Neural progenitor cell (in vitro differentiated cells): ENCODE data around the gene FCER2. TPM values are rescaled to one million over a fixed set of nuclear protein-coding genes. Genes with fewer than 3 reads are reported as not detected.

Experiments
- DNase-seq: peaks from one replicate; pipeline ENCODE4 v3.0.0-alpha.2; 2016; ENCODE audit warnings: low spot score
- H2AFZ ChIP-seq: fragments of 200-600 bp; sonication (generic); replicated peaks from 2 replicates; pipeline ENCODE4 v1.6.1; 2016; ENCODE audit warnings: antibody characterized with exemption
- H3F3A ChIP-seq: fragments of 200-600 bp; sonication (generic); 2 replicates; pipeline ENCODE4 v1.6.1; 2016; ENCODE audit warnings: antibody characterized with exemption, low read depth
- H3K27ac ChIP-seq: fragments of 200-600 bp; sonication (generic); 2 replicates; pipeline ENCODE4 v1.5.1; 2016; ENCODE audit warnings: mild to moderate bottlenecking
- H3K27me3 ChIP-seq: fragments of 200-600 bp; sonication (generic); 2 replicates; pipeline ENCODE4 v1.6.1; 2016; ENCODE audit warnings: mild to moderate bottlenecking, moderate library complexity
- H3K36me3 ChIP-seq: fragments of 200-600 bp; sonication (generic); 2 replicates; pipeline ENCODE4 v1.5.1; 2016
- H3K4me1 ChIP-seq: fragments of 200-600 bp; sonication (generic); 2 replicates; pipeline ENCODE4 v1.6.1; 2016; ENCODE audit warnings: mixed run types
- H3K4me2 ChIP-seq: fragments of 200-600 bp; sonication (generic); 2 replicates; pipeline ENCODE4 v1.6.1; 2016
- H3K4me3 ChIP-seq: fragments of 200-600 bp; sonication (generic); 2 replicates; pipeline ENCODE4 v1.5.1; 2016
- H3K79me2 ChIP-seq: fragments of 200-600 bp; sonication (generic); 2 replicates; pipeline ENCODE4 v1.6.1; 2016; ENCODE audit warnings: low read depth
- H3K9ac ChIP-seq: fragments of 200-600 bp; sonication (generic); 2 replicates; pipeline ENCODE4 v1.6.1; 2016
- H3K9me3 ChIP-seq: fragments of 200-600 bp; sonication (generic); 2 replicates; pipeline ENCODE4 v1.5.1; 2016; ENCODE audit warnings: low read depth
- H4K20me1 ChIP-seq: fragments of 200-600 bp; sonication (generic); 2 replicates; pipeline ENCODE4 v1.6.1; 2016; ENCODE audit warnings: low read depth
- H3K27ac Mint-ChIP-seq: 3 replicates; pipeline ENCODE4 v1.8.0; 2021; ENCODE audit warnings: mixed read lengths
- H3K27me3 Mint-ChIP-seq: 2 replicates; pipeline ENCODE4 v1.8.0; 2022; ENCODE audit warnings: low read depth, mild to moderate bottlenecking, inconsistent platforms, moderate library complexity, mixed read lengths; ENCODE audit not compliant: insufficient read depth
- H3K36me3 Mint-ChIP-seq: 3 replicates; pipeline ENCODE4 v1.8.0; 2021; ENCODE audit warnings: mixed read lengths
- H3K4me1 Mint-ChIP-seq: 3 replicates; pipeline ENCODE4 v1.8.0; 2021; ENCODE audit warnings: mixed read lengths
- H3K4me3 Mint-ChIP-seq: 3 replicates; pipeline ENCODE4 v1.8.0; 2021; ENCODE audit warnings: mild to moderate bottlenecking, moderate library complexity, mixed read lengths
- H3K9me3 Mint-ChIP-seq: 3 replicates; pipeline ENCODE4 v1.8.0; 2020; ENCODE audit warnings: mixed read lengths
- CTCF ChIP-seq: fragments of 200-600 bp; sonication (generic); IDR thresholded peaks from 2 replicates; pipeline ENCODE4 v1.5.1; 2017; ENCODE audit warnings: antibody characterized with exemption, mild to moderate bottlenecking
- EZH2 ChIP-seq: fragments of 200-600 bp; sonication (generic); IDR thresholded peaks from 2 replicates; pipeline ENCODE4 v1.6.1; 2017; ENCODE audit warnings: antibody characterized with exemption, mild to moderate bottlenecking, moderate library complexity
- EZH2phosphoT487 ChIP-seq: fragments of 200-600 bp; sonication (generic); IDR thresholded peaks from 2 replicates; pipeline ENCODE4 v1.6.1; 2017; ENCODE audit warnings: antibody characterized with exemption
- total RNA-seq: library from RNA; depleted of rRNA; stranded (reverse); fragments of >200 nt; gene quantifications from 2 replicates; pipeline ENCODE4 v1.2.3, GENCODE V29; 2015; ENCODE audit warnings: low replicate concordance

The FCER2 gene
- total RNA-seq, 1 donor from 2014 or later, result not detected

GRCh38 chr19:7638802-7639465 lies 63.0 kb downstream of the FCER2 start:
- H3K9me3 Mint-ChIP-seq, result peaks cover 2% of the 10 kb centered on the region
- H3K27ac Mint-ChIP-seq, result no peak overlapping the region
- no peaks in the 10 kb centered on the region for H3K4me1 ChIP-seq
- no peaks in the 10 kb centered on the region for H3K9me3 ChIP-seq
- no peaks in the 10 kb centered on the region for H4K20me1 ChIP-seq
- no peaks in the 10 kb centered on the region for H3K36me3 ChIP-seq
- no peak overlapping the region for H3K4me3 ChIP-seq
- no peak overlapping the region for H3K4me3 Mint-ChIP-seq
- H3K4me1 Mint-ChIP-seq, result no peaks in the 10 kb centered on the region
- no peak overlapping the region for H2AFZ ChIP-seq
- no peak overlapping the region for H3K4me2 ChIP-seq
- peaks cover 19% of the 10 kb centered on the region for H3K27me3 Mint-ChIP-seq
- DNase-seq, result no peak
- no peak overlapping the region for H3K9ac ChIP-seq
- TF ChIP-seq EZH2 (no peak), CTCF (no peak), EZH2phosphoT487 (no peak)
- peaks cover 22% of the 10 kb centered on the region for H3F3A ChIP-seq
- H3K36me3 Mint-ChIP-seq, result no peaks in the 10 kb centered on the region
- peaks cover 26% of the 10 kb centered on the region for H3K27me3 ChIP-seq
- H3K79me2 ChIP-seq, result no peaks in the 10 kb centered on the region
- H3K27ac ChIP-seq, result no peak overlapping the region

Other genes starting within 250 kb of the FCER2 start
- gene PEX11G, start 213.1 kb downstream of the FCER2 start, total RNA-seq, result 1.0 and 5.7 TPM in 2 replicates
- gene ZNF358, start 186.0 kb downstream of the FCER2 start, total RNA-seq, result 16.9 and 50.3 TPM in 2 replicates
- 6.6 and 7.1 TPM in 2 replicates for gene MCOLN1, start 179.5 kb downstream of the FCER2 start, total RNA-seq
- 25.5 and 78.9 TPM in 2 replicates for gene PNPLA6, start 166.4 kb downstream of the FCER2 start, total RNA-seq
- 2.7 and 15.6 TPM in 2 replicates for gene CAMSAP3, start 106.3 kb downstream of the FCER2 start, total RNA-seq
- 30.9 and 51.4 TPM in 2 replicates for gene XAB2, start 72.6 kb downstream of the FCER2 start, total RNA-seq
- 22.0 and 30.3 TPM in 2 replicates for gene PET100, start 72.3 kb downstream of the FCER2 start, total RNA-seq
- gene PCP2, start 68.4 kb downstream of the FCER2 start, total RNA-seq, result not detected in 2 replicates
- gene STXBP2, start 65.0 kb downstream of the FCER2 start, total RNA-seq, result 12.7 and 21.9 TPM in 2 replicates
- not detected in 2 replicates for gene RETN, start 33.1 kb downstream of the FCER2 start, total RNA-seq
- not detected in 2 replicates for gene MCEMP1, start 25.0 kb downstream of the FCER2 start, total RNA-seq
- 24.4 and 53.7 TPM in 2 replicates for gene TRAPPC5, start 21.3 kb downstream of the FCER2 start, total RNA-seq
- not detected in 2 replicates for gene CLEC4G, start 30.0 kb upstream of the FCER2 start, total RNA-seq
- gene CD209, start 45.4 kb upstream of the FCER2 start, total RNA-seq, result not detected in 2 replicates
- gene CLEC4M, start 61.1 kb upstream of the FCER2 start, total RNA-seq, result not detected in 2 replicates
- 4.1 and 13.5 TPM in 2 replicates for gene EVI5L, start 128.1 kb upstream of the FCER2 start, total RNA-seq
- gene PRR36, start 172.3 kb upstream of the FCER2 start, total RNA-seq, result 0.07 and 2.8 TPM in 2 replicates
- 0.65 and 1.2 TPM in 2 replicates for gene LRRC8E, start 186.4 kb upstream of the FCER2 start, total RNA-seq
- gene MAP2K7, start 201.7 kb upstream of the FCER2 start, total RNA-seq, result 14.4 and 20.7 TPM in 2 replicates
- 0.99 and 1.8 TPM in 2 replicates for gene TGFBR3L, start 212.7 kb upstream of the FCER2 start, total RNA-seq
- gene SNAPC2, start 218.2 kb upstream of the FCER2 start, total RNA-seq, result 5.7 and 20.7 TPM in 2 replicates
- 3.7 and 34.3 TPM in 2 replicates for gene CTXN1, start 224.0 kb upstream of the FCER2 start, total RNA-seq
- gene TIMM44, start 241.5 kb upstream of the FCER2 start, total RNA-seq, result 43.7 and 59.5 TPM in 2 replicates